ENCODE measurements around the gene GNL3.

GNL3 gene

DNA sequence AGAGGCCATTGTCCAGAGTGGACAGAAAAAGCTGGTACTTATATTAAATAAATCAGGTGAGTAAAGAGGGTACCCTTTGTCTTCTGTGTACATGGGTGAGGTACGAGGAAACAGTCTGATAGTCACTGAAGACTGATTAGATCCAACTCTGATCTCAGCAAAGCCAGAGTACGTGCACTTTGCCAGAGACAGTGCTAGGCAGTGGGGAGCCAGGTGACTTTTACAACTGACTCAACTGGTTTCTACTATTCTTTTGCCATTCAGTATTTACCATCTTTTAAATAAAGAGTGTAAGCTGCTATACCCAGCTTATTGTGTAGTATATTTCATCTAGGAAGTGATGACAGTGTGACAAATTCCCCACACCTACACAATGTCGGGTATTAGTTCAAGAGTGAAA is 3.3 kb downstream of the GNL3 start:
- no peak for DNase-seq

DNA sequence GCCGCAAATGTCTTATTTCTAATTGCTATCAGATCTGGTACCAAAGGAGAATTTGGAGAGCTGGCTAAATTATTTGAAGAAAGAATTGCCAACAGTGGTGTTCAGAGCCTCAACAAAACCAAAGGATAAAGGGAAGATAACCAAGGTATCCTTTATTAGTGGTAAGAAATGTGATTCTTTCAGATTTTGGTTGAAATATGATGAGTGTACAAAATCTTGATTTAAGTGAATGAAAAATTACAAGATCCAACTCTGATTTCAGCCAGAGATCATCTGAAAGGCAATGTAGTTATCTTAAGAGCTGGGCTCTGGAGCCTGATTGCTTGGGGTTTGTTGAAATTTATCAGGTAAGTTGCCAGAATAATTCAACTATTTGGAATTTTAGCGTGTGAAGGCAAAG is 4.7 kb downstream of the GNL3 start:
- no peak for DNase-seq

DNA sequence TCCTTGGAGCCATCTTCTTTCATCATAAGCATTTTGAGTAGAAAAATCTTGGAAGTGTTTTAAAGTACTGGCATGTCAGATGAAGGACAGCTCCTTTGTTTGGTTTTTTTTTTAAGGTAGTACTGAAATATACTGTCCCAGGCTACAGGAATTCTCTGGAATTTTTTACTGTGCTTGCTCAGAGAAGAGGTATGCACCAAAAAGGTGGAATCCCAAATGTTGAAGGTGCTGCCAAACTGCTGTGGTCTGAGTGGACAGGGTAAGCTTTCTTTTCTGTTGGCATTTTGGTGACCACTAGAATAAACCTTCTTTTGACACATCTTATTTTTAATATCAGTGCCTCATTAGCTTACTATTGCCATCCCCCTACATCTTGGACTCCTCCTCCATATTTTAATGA is 7.2 kb downstream of the GNL3 start:
- DNase-seq, result no peak

DNA sequence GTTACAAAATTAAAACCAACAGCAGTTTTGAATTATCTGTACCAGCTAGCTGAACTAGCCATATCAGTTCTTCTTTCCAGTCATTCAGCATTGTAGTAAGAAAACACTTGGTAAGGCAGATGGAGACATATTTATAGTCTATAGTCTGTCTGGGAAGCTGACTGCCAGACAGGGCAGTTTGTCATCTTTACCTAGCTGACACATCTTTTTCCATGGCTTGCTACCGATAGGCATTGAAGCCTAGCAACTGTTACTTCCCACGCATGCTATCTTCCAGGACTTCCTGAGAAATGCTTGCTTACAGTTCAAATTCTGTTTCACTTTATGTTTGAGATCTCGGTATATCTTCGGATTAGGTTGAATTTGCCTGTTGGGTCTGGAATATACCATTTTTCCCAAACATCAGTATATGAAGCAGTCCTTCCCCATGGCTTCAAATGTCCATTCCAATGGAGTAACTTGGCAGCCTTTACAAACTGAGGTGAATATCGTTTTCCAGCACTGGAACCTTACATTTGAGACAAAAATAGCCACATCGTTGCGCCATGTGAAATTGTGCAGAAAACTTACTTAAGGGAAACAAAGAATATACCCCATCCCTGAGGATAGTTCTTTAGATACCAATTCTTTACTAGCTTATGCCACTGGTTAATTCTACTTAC is 8.8 kb downstream of the GNL3 start:
- no peak for DNase-seq

DNA sequence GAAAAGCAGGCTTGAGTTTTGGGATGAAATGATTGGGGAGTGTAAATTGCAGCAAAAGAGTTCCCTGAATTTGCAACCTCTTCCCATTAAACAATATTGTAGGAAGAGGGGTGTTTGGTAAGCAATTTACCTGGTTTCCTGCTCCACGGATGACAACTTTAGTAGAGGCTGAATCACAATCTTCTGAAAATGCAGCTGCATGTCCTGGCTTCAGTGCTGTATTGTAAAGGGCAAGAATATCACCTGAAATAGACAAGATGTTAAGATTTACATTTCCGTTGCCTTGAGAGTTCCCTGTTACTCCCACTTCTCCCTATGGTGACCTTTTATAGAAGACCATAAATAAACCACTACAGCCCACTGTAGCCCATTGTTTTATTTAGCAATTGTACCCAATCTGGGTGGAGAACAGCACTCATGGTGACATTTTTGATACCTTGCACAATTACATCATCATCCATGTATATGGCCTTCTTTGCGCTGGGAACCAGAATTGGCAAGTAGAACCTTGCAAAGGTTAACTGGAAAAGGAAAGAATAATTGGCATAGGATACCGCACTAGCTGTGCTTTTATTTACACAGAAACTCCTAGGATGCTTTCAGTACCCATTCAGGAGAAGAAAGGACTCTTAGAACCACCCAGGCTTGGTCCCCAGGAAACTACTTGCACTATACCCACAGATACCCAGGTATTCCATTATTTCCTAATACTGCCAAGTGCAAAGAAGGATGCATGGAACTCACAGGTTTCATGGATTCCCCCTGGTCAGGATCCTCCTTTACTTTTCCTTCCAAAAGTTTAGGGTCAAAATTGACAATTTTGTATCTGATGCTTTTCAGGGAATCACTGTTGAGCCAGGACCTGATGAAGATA is 10.2 kb downstream of the GNL3 start:
- no peak for DNase-seq

DNA sequence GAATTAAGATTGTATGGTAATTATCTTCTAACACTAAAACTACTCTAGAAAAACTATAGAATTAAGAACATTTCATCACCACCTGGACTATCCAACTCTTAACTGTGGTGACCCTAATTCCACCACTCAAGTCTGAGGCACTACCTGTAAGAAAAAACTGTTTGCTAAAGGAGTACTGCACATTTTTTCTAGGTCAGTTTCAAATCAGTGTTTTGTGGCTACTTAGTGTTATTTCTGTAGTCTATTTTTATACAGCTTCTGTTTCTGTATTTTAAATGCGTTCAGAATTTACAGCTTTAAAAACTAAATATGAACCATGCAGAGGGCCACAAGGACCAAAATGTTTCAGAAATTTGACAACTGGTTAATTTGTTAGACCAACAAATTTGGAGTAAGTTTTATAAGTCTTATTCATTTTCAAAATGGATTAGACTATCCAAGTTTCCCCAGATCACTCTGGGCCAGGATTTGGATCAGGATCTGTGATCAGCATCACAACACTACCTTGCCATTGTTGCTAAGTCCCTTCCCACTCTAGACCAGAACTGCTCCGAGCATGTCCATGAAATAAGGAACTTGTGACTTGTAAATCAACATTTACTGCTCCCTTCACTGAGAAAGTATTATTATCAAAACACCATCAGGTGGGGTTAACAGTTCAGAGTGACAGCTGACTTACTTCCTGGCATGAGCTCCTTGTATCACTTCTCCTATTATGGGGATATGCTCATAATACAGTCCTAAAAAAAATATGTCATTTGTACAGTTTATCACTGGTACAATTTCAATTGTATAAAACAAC is 11.2 kb downstream of the GNL3 start:
- DNase-seq, result no peak

DNA sequence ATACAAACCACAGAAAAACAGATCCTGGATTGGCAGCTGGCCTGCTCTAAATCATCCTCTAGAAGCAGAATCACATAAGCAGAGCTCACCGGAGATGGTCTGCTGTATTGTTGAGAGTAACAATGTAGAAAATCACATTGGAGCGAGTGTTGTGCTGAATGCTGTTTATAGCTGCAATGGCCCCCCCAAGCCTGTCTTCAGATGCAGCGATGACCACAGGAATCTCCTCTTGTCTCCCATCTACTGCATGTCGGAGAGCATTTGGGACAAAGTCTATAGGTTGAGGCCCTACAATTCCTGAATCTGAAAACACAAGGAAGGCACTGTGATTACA is 11.8 kb downstream of the GNL3 start:
- no peak for DNase-seq

DNA sequence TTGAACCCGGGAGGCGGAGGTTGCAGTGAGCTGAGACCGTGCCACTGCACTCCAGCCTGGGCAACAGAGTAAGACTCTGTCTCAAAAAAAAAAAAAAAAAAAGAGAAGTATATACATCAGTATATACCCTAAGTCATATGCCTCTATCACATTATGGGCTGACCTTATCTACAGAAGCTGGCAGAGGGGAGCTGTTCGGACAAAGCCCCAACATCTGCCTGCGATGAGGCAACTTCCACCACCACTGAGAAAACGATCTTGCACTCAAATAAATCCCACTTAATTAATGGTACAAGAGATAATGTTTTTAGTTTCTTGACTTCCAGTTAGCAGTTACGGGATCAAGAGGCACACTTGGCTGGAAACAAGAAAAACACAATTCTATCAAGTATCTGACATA is 17.5 kb downstream of the GNL3 start:
- peak; percentile 38 for DNase-seq

DNA sequence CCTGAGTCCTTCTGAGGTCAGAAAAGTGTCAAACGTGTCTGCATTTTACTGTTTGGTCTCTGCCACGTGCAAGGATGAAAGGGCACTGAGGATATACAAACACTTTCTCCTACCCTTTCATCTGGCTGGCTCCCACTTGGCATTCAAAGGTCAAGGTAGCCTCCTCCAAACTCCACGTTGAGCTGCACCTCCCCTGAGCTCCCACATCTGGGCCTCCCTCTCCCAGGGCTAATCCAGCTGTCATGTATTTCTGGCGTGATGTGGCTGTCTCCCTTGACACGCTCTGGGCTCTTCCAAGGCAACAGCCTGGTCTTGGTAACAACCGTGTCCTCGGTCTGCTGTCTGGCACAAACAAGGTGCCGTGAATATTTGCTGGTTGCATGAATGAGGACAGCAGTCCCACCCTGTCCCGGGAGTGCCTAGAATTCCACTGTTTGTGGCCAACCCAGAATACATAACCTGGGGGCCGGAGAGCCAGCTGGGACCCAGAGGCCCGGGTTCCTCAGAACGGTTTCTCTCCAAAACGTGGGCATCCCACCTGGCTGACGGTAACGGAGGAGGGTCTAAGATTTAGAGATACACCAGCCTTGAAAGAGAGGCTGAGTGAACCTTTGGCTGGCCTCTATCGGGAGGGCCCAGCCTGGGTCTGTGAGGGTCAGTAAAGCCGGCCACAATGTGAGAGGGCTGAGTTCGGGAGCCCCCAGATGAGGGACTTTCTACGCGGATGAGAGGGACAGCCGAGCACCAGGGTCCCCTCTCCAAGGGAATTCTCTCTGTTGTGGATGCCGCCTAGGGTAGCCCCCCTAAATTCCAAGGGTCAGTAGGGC is 19.0 kb downstream of the GNL3 start:
- no peak for DNase-seq

DNA sequence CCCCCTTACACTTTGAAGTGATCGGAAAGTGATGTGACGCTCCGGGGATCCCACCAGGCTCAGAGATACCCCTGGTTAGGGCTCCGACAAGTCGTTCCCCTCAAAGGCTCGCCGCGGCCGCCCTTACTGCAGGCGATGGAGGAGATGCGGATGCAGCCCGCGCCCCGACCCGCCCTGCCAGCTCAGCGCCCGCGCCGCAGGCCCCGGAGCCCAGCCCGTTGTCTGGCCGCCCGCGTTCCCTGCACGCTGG is 19.5 kb downstream of the GNL3 start:
- no peak for DNase-seq

- DNase-seq, result peak; percentile 75
Measured at GRCh38 chr3:52705688-52706686, 20.2 kb downstream of the GNL3 start, which contains the start of the genes GLT8D1 and SPCS1. TSS of gene GLT8D1 (minus strand) at chr3:52705791. CDS start at chr3:52700460, 5,331 bp downstream. TSS of gene SPCS1 (plus strand) at chr3:52706106. CDS start at chr3:52706247, 141 bp downstream.

- DNase-seq, result no peak
Measured at GRCh38 chr3:52707585-52707984, 21.8 kb downstream of the GNL3 start.

- no peak for DNase-seq
Measured at GRCh38 chr3:52710512-52710911, 24.7 kb downstream of the GNL3 start.

DNA sequence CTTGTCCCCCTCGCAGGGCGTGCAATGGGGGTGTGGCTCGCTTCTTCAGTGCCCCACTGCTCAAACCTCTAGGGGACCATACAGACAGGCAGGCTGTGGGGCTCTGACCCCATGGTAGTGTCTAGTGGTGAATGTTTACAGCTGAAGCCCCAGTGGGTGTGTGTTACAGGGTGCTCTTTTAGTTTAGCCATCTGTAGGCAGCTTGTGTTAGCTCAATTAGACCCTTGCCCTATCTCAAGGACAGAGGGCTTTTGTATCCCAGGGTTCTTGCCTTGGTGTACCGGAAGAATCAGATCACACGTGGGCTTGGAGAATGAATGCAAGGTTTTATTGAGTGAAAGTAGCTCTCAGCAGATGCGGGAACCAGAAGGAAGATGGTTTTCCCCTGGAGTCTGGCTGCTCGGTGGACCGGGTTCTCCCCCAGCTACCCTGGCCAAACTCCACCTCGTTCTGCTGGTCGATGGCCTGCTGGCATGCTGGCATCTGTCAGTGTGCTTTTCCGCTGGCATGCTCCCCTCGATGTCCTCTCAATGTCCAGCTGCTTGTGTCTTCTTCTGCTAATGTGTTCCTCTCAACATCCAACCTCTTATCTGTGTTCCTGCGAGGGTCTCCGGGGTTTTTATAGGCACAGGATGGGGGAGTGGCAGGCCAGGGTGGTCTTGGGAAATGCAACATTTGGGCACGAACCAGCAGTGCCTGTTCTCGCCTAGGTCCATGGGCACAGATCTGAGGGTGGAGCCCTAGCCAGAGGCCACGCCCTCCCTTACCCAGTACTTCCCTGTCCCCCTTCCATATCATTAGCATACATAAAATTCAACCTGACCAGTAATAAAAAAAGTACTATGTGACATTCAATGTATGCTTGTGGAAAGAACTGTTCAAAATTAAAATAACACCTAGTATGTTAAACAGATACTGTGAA is 26.7 kb downstream of the GNL3 start:
- DNase-seq, result no peak

GRCh38 chr3:52714335-52715302 is 28.8 kb downstream of the GNL3 start:
- no peak for DNase-seq

GRCh38 chr3:52715714-52716305 is 30.0 kb downstream of the GNL3 start:
- DNase-seq, result no peak

DNA sequence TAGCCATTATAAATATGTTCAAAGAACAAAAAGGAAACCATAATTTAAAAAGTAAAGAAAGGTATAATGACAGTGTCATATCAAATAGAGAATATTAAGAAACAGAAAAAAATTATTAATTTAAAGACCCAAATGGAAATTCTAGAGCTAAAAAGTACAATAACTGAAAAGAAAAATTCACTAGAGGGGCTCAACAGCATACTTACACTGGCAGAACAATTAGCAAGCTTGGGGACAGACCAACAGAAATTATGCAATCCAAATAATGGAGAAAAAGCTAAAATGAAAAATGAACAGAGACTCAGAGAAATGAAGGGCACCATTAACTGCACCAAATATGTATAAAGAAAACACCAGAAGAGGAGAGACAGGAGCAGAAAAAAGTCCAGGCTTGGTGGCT is 33.8 kb downstream of the GNL3 start:
- no peak for DNase-seq

GRCh38 chr3:52721002-52721729 is 35.3 kb downstream of the GNL3 start:
- DNase-seq, result peak; percentile 99

Data from GF-D8 (cell line).